SU-DHL-6 (cell line): ENCODE data around the gene ZNG1E.
"Not testable (repeated sequence)": the region's sequence is repeated elsewhere in the genome, so short reads cannot be mapped to it uniquely, and the experiment has no call there.

Experiments used
- H2AFZ ChIP-seq: fragments of 200-600 bp; sonication (generic); 2 replicates; pipeline ENCODE4 v1.6.1; 2014; ENCODE audit warnings: low read depth, mild to moderate bottlenecking, moderate library complexity, mixed read lengths, antibody characterized with exemption, low read length; ENCODE audit not compliant: severe bottlenecking
- H3F3A ChIP-seq: fragments of 200-600 bp; shearing (Covaris generic); 2 replicates; pipeline ENCODE4 v1.6.0; 2016; ENCODE audit warnings: antibody characterized with exemption, mild to moderate bottlenecking; ENCODE audit not compliant: insufficient read depth
- H3K27ac ChIP-seq: fragments of 200-600 bp; sonication (generic); 2 replicates; pipeline ENCODE4 v1.5.1; 2016; ENCODE audit warnings: low read depth, mild to moderate bottlenecking, low read length, moderate library complexity, mixed read lengths
- H3K27me3 ChIP-seq: fragments of 200-600 bp; sonication (generic), shearing (Covaris generic); 2 replicates; pipeline ENCODE4 v1.6.0; 2014; ENCODE audit warnings: mild to moderate bottlenecking, low read length
- H3K36me3 ChIP-seq: fragments of 200-600 bp; sonication (generic); 2 replicates; pipeline ENCODE4 v1.6.1; 2014; ENCODE audit warnings: mild to moderate bottlenecking, low read length, mixed read lengths
- H3K4me2 ChIP-seq: fragments of 300-600, 200-600 bp; shearing (Covaris generic), sonication (generic); 2 replicates; pipeline ENCODE4 v1.6.0; 2014; ENCODE audit warnings: low read length, low read depth, mild to moderate bottlenecking; ENCODE audit not compliant: poor library complexity, severe bottlenecking
- H3K4me3 ChIP-seq: fragments of 200-600 bp; sonication (generic); 2 replicates; pipeline ENCODE4 v1.5.1; 2014; ENCODE audit warnings: antibody characterized with exemption, low read length, mild to moderate bottlenecking, mixed read lengths; ENCODE audit not compliant: insufficient read depth, poor library complexity, severe bottlenecking
- H3K79me2 ChIP-seq: fragments of 200-600 bp; sonication (generic); 2 replicates; pipeline ENCODE4 v1.6.1; 2014; ENCODE audit warnings: mild to moderate bottlenecking, low read length, moderate library complexity; ENCODE audit not compliant: insufficient read depth
- H3K9ac ChIP-seq: fragments of 200-600 bp; sonication (generic); 2 replicates; pipeline ENCODE4 v1.7.0; 2014; ENCODE audit warnings: mild to moderate bottlenecking, low read length
- H3K9me2 ChIP-seq: fragments of 200-600 bp; sonication (generic); replicated peaks from 2 replicates; pipeline ENCODE4 v1.6.1; 2014; ENCODE audit warnings: low read length; ENCODE audit not compliant: insufficient read depth
- H3K9me3 ChIP-seq: fragments of 200-600 bp; sonication (generic); 2 replicates; pipeline ENCODE4 v1.6.1; 2014; ENCODE audit warnings: low read length, mixed read lengths; ENCODE audit not compliant: insufficient read depth
- H4K20me1 ChIP-seq: fragments of 200-600 bp; sonication (generic); 2 replicates; pipeline ENCODE4 v1.6.1; 2014; ENCODE audit warnings: low read depth, mild to moderate bottlenecking, antibody characterized with exemption, low read length, moderate library complexity, mixed read lengths

The ZNG1E gene

DNA sequence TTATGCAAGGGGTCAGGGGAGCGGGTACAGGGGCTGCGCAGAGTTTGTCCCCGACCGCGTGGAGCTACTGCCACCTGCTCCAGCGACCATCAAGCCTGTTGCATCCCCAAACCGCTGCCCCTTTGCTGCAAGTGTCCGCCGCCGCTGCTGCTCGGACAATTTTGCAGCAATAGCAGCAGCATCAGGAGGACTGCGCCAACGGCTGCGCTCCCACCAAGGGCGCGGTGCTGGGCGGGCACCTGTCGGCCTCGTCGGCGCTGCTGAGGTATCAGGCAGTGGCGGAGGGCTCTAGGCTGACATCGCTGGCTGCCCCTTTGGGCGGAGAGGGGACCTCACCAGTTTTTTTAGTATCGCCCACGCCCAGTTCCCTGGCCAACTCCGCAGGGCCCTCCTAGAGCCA lies 62.4 kb downstream of the ZNG1E start:
- not testable (repeated sequence) for H3K9me2 ChIP-seq, H2AFZ ChIP-seq, H3K27me3 ChIP-seq, H4K20me1 ChIP-seq, H3K9me3 ChIP-seq, H3F3A ChIP-seq, H3K4me2 ChIP-seq, H3K79me2 ChIP-seq, H3K36me3 ChIP-seq, H3K27ac ChIP-seq, H3K9ac ChIP-seq, H3K4me3 ChIP-seq
